Esophagus (tissue), 2 donors: ENCODE results near the gene MIGA2. TPM values are rescaled to one million over a fixed set of nuclear protein-coding genes. Genes with fewer than 3 reads are reported as not detected.

Source experiments
- H3K27ac ChIP-seq, 2 donors: one replicate each; pipeline ENCODE4 v1.5.1; 2013; ENCODE audit warnings: low read depth in 2 of 2, mild to moderate bottlenecking in 2 of 2, inconsistent platforms in 1 of 2, low read length in 1 of 2, moderate library complexity in 1 of 2
- H3K27me3 ChIP-seq, 2 donors: one replicate each; pipeline ENCODE4 v1.6.1; 2013; ENCODE audit warnings: low read length in 2 of 2, control low read depth in 1 of 2, mild to moderate bottlenecking in 1 of 2; ENCODE audit not compliant: insufficient read depth in 2 of 2, control insufficient read depth in 1 of 2
- H3K36me3 ChIP-seq, 2 donors: one replicate each; pipeline ENCODE4 v1.6.1; 2013; ENCODE audit warnings: low read length in 1 of 2; ENCODE audit not compliant: control insufficient read depth in 2 of 2, insufficient read depth in 2 of 2
- H3K4me1 ChIP-seq, 2 donors: one replicate each; pipeline ENCODE4 v1.6.1; 2013; ENCODE audit warnings: low read length in 1 of 2; ENCODE audit not compliant: control insufficient read depth in 2 of 2, insufficient read depth in 2 of 2
- H3K4me3 ChIP-seq, 2 donors: one replicate each; pipeline ENCODE4 v1.5.1; 2013; ENCODE audit warnings: low read length in 2 of 2, mild to moderate bottlenecking in 2 of 2, low read depth in 1 of 2, moderate library complexity in 1 of 2
- H3K9me3 ChIP-seq, 2 donors: one replicate each; pipeline ENCODE4 v1.6.1; 2013; ENCODE audit warnings: mild to moderate bottlenecking in 2 of 2, low read depth in 1 of 2, low read length in 1 of 2, moderate library complexity in 1 of 2; ENCODE audit not compliant: control insufficient read depth in 2 of 2, insufficient read depth in 1 of 2
- WGBS, 2 donors: extraction: QIAGEN DNeasy Blood & Tissue Kit; methylation state at CpG; one replicate each; pipeline ENCODE4 v1.1.7; 2013; 5-methylcytosine and 5-hydroxymethylcytosine counted together
- polyA plus RNA-seq, 2 donors: library from polyadenylated mRNA; stranded (reverse); fragments of 200-250 nt; gene quantifications; one replicate each; pipeline ENCODE4 v1.2.3, GENCODE V29; 2013
- donor health status: healthy with polysubstance abuse.
- donor health status: Bipolar disorder and iron deficiency.

Gene MIGA2, protein sequence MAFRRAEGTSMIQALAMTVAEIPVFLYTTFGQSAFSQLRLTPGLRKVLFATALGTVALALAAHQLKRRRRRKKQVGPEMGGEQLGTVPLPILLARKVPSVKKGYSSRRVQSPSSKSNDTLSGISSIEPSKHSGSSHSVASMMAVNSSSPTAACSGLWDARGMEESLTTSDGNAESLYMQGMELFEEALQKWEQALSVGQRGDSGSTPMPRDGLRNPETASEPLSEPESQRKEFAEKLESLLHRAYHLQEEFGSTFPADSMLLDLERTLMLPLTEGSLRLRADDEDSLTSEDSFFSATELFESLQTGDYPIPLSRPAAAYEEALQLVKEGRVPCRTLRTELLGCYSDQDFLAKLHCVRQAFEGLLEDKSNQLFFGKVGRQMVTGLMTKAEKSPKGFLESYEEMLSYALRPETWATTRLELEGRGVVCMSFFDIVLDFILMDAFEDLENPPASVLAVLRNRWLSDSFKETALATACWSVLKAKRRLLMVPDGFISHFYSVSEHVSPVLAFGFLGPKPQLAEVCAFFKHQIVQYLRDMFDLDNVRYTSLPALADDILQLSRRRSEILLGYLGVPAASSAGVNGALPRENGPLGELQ
- 10 to 100 TPM; 25.5 to 36.2 TPM for polyA plus RNA-seq

DNA sequence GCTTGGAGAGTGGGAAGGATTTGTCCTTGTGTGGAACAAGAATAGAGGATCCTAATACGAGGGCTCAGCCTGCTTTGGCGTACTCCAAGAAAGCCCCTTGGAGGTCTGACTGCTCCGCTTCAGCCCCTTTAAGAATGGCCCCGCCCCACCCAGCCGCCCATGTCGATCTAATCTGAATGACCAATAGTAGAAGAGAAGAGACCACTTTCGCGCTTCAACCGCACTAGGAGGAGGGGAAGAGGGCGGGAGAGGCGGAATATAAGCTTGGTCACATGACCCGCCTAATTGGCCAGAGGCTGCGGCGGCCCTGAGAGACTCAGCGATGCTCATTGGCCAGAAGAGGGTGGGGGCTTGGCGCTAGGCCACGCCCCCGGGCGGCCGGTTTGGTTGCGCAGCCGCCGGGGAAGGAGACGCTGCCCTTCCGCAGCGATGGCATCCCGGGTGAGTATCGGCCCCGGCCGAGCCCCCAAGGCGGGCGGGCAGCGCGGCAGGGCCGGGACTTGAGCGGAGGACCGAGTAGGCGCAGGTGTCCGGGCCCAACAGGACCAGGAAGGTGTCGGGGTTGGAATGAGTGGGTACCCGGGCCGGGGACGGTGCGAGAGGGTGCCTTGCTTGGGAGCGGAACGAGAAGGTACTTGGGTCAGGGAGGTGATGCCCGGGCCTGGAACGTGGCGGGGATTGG is at the start of gene MIGA2:
Gene MIGA2 (plus strand): TSS at position 386 of the 682 bp plus-strand sequence. CDS start 3,969 bp downstream, outside the sequence.
- 0% methylated on average over 49 of the region's 49 CpGs for WGBS, 2 donors
- H3K4me3 ChIP-seq = peak within 1 kb of the TSS; percentile 82 to 87
- no peaks in the 10 kb centered on the region for H3K27me3 ChIP-seq
- H3K9me3 ChIP-seq = no peaks in the 10 kb centered on the region
- H3K4me1 ChIP-seq = peaks cover 8 to 15% of the 10 kb centered on the region in 2 donors
- H3K27ac ChIP-seq = peak within 1 kb of the TSS; percentile 89 to 90
- H3K36me3 ChIP-seq = peaks cover 0 to 4% of the 10 kb centered on the region in 2 donors

DNA sequence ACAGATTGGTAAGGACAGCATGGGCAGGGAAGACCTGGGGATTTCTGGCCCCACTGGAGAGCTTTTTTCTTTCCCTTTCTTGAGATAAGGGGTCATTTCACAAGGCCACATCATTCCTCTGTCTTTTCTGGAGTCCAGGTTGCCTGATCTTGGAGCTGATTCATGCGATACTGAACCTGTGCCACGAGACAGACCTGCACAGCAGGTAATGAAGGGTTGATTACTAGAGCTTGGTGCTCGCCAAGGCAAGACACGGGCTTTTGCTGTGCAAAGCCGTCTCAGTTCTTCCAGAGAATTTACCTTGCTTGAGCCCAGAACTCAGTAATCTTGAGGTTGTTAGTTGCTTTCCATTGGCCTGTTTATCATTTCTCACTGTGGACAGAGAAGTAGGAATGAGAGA is 49.8 kb upstream of the MIGA2 start:
- Histone ChIP-seq H3K27ac (peak overlapping the region; percentile 57 to 70), H3K36me3 (peaks cover 9 to 30% of the 10 kb centered on the region in 2 donors), H3K9me3 (no peaks in the 10 kb centered on the region), H3K4me1 (peaks cover 2 to 7% of the 10 kb centered on the region in 2 donors), H3K27me3 (no peaks in the 10 kb centered on the region), H3K4me3 (no peak overlapping the region)
- 61 to 77% methylated on average over 5 of the region's 5 CpGs for WGBS, 2 donors

DNA sequence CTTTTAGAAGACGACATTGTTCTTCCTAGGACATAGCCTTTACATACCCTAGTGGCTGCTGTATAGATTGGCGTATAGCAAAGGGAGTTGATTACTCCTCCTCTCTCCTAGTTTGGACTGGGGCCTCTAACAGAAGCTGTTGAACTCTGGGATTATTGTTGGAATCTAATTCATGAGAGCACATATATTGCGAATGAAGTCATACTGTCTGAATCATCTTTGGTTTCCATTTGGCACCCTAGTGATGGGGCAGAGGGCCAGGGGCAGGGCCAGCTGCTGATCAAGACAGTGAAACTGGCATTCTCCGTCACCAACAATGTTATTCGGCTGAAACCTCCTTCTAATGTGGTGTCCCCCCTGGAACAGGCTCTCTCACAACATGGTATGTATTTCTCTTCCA is 48.6 kb upstream of the MIGA2 start:
- Histone ChIP-seq H3K36me3 (peaks cover under 1 to 26% of the 10 kb centered on the region in 2 donors), H3K4me3 (no peak overlapping the region), H3K4me1 (peaks cover 2 to 7% of the 10 kb centered on the region in 2 donors), H3K27me3 (no peaks in the 10 kb centered on the region), H3K27ac (peak overlapping the region; percentile 67 to 75), H3K9me3 (no peaks in the 10 kb centered on the region)
- 58 to 70% methylated on average over 5 of the region's 5 CpGs for WGBS, 2 donors

DNA sequence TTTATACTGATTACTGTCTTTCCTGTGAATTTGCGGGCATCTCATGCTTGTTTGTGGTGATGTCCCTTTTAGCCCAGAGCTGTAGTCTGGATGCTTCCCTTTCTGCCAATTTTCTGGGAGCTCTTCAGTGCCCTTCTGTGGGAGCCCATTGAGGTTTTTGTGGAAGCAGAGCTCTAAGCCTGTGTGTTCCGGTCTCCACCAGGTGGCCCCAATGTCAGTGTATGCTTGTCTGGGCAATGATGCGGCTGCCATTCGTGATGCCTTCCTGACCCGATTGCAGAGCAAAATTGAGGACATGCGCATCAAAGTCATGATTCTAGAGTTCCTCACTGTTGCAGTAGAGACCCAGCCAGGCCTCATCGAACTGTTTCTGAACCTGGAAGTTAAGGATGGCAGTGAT is 43.4 kb upstream of the MIGA2 start:
- Histone ChIP-seq H3K36me3 (peaks cover 13 to 34% of the 10 kb centered on the region in 2 donors), H3K4me1 (peaks cover 0 to 2% of the 10 kb centered on the region in 2 donors), H3K27me3 (no peaks in the 10 kb centered on the region), H3K4me3 (no peak overlapping the region), H3K9me3 (no peaks in the 10 kb centered on the region), H3K27ac (no peak overlapping the region)
- 70 to 78% methylated on average over 7 of the region's 7 CpGs for WGBS, 2 donors

DNA sequence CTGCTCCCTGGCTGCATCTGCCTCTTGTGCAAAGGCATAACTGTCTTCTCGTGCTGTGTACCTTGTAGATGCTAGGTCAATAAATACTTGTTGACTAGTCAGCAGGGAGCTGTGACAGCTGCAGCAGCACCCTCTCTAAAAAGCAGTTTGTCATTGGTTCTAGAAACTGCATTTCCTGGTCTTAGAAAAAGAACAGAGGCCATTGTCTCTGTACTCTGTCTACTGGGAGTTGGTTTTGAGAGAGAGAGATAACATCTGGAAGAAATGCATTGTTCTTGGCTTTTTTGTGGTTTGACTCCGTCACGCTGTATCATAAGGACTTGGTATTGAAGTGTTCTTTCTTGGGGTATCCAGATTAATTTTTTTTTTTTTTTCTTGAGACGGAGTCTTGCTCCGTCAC is 40.6 kb upstream of the MIGA2 start:
- Histone ChIP-seq H3K4me3 (no peak overlapping the region), H3K27ac (no peak overlapping the region), H3K27me3 (no peaks in the 10 kb centered on the region), H3K4me1 (peaks cover 0 to 5% of the 10 kb centered on the region in 2 donors), H3K36me3 (peaks cover 21 to 42% of the 10 kb centered on the region in 2 donors), H3K9me3 (no peaks in the 10 kb centered on the region)
- 89 to 91% methylated on average over 5 of the region's 5 CpGs for WGBS, 2 donors

DNA sequence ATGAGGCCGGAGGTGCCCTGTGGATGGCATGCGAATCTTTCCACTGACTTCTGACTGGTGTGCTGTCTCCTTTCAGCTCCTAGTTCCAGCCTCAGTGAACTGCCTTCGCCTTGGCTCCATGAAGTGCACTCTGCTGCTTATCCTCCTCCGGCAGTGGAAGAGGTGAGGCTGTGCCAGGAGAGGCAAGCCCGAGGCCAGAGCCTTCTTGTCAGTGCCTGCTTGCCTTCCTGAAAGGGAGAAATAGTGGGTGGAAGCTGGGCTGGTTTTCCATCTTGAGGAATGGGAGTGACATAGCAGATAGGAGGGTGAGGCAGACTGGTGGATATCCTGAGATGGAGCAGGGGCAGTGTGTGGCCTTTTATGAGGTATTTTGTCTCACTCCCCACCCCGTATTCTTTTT is 38.0 kb upstream of the MIGA2 start:
- Histone ChIP-seq H3K27ac (peak overlapping the region in 1 of 2 donors; percentile 40), H3K4me1 (peaks cover 0 to 3% of the 10 kb centered on the region in 2 donors), H3K27me3 (no peaks in the 10 kb centered on the region), H3K9me3 (no peaks in the 10 kb centered on the region), H3K4me3 (no peak overlapping the region), H3K36me3 (peaks cover 34 to 59% of the 10 kb centered on the region in 2 donors)
- WGBS, 2 donors = 55 to 74% methylated on average over 6 of the region's 6 CpGs

DNA sequence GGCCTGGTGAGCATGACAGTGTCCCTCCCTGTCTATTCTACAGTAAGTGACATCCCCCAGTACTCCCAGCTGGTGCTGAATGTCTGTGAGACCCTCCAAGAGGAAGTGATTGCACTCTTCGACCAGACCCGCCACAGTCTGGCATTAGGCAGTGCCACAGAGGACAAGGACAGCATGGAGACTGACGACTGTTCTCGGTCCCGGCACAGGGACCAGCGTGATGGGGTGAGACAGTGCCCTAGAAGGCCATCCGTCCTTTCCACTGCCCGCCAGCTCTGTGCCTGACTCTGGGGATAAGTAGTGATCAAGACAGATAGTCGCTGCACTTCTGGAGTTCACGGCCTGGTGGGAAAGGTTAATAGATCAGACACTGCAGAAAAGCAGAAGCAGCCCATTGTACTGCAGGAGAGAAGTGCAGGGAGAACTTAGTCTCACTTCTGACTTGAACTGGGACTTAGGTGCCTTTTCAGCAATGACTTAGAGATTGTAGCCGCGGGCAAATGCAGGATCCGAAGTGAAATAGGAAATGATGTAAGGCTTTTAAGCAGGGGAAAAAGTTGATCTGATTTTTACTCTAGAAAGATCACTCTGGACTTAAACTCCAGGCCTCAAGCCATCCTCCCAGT is 36.7 kb upstream of the MIGA2 start:
- H3K36me3 ChIP-seq = peaks cover 34 to 55% of the 10 kb centered on the region in 2 donors
- WGBS, 2 donors = 81 to 93% methylated on average over 13 of the region's 13 CpGs

DNA sequence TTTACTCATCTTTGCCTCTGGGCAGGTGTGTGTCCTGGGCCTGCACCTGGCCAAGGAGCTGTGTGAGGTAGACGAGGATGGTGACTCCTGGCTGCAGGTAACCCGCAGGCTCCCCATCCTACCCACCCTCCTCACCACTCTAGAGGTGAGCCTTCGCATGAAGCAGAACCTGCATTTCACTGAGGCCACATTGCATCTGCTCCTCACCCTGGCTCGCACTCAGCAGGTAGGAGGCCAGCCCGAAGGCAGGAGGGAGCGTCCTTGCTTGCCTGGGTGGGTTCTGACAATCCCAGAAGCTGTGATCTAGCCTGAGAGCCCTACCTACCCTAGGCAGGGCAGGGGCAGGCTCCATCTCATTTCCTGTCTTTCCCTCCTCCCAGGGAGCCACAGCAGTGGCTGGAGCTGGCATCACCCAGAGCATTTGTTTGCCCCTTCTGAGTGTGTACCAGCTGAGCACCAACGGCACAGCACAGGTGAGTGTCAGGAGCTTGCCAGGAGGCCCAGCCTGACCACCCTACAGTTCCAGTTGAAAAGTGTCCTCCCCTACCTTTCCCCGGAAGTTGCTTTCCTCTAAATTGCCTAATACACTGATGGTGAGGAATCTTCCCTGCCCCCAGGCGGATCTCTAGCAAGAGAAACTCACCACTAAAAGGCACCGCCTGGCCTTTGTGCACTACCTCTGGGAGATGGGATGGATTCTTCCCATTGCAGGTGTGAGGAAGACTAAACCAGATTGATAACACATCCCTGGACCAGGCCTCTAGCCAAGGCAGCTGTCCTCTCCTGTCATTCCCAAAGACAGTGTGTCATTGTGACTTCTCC is 34.7 kb upstream of the MIGA2 start:
- Histone ChIP-seq H3K4me1 (peaks cover 0 to 3% of the 10 kb centered on the region in 2 donors), H3K9me3 (no peaks in the 10 kb centered on the region), H3K4me3 (no peak overlapping the region), H3K27me3 (no peaks in the 10 kb centered on the region), H3K27ac (peak overlapping the region in 1 of 2 donors; percentile 11), H3K36me3 (peaks cover 31 to 64% of the 10 kb centered on the region in 2 donors)
- WGBS, 2 donors = 87 to 90% methylated on average over 10 of the region's 10 CpGs

More for the DNA sequence above, 36.7 kb upstream of the MIGA2 start:
- H3K27me3 ChIP-seq = no peaks in the 10 kb centered on the region
- no peaks in the 10 kb centered on the region for H3K9me3 ChIP-seq
- no peak overlapping the region for H3K4me3 ChIP-seq
- no peak overlapping the region for H3K27ac ChIP-seq
- peaks cover 0 to 3% of the 10 kb centered on the region in 2 donors for H3K4me1 ChIP-seq
